ENCODE results near the gene TMPRSS9.
"Not testable (repeated sequence)": the region's sequence is repeated elsewhere in the genome, so short reads cannot be mapped to it uniquely, and the experiment has no call there.

Gene TMPRSS9

DNA sequence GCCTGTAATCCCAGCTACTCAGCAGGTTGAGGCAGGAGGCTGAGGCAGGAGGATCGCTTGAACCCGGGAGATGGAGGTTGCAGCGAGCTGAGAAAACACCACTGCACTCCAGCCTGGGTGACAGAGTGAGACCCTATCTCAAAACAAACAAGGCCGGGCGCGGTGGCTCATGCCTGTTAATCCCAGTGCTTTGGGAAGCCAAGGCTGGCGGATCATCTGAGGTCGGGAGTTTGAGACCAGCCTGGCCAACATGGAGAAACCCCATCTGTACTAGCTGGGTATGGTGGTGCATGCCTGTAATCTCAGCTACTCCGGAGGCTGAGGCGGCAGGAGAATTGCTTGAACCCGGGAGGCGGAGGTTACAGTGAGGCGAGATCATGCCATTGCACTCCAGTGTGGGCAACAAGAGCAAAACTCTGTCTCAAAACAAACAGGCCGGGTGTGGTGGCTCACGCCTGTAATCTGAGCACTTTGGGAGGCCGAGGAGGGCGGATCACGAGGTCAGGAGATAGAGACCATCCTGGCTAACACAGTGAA, 35.3 kb downstream of the TMPRSS9 start:
- POLR2A ChIA-PET; H3K27me3 ChIP-seq (replicated peaks in 2 of 5; ENCODE audit: control insufficient read depth in 4 of 5, insufficient read depth in 5 of 5, low read length in 4 of 5); H3K36me3 ChIP-seq (ENCODE audit: control insufficient read depth in 4 of 4, insufficient read depth in 4 of 4, low read length in 3 of 4); H3K4me3 ChIP-seq (ENCODE audit: control insufficient read depth in 1 of 7, extremely low read depth in 1 of 7, insufficient read depth in 4 of 7, low read depth in 2 of 7, low read length in 6 of 7); DNase-seq; H3K9me3 ChIP-seq (ENCODE audit: control extremely low read depth in 1 of 5, control insufficient read depth in 4 of 5, insufficient read depth in 2 of 5, low read depth in 1 of 5, low read length in 4 of 5); H3K27ac ChIP-seq (ENCODE audit: insufficient read depth in 1 of 2, low read depth in 1 of 2, low read length in 2 of 2, poor library complexity in 1 of 2, severe bottlenecking in 2 of 2): not testable (repeated sequence)
- 98% methylated on average over 18 of the region's 18 CpGs for WGBS (ENCODE audit: insufficient coverage)
- CTCF ChIA-PET: interaction anchor here (1.1 to 3.7 kb wide), 5 partner anchors 11 to 155 kb away, joined by 3 to 24 read pairs (median 6); no protein-coding TSS in a partner anchor
- peaks cover 0 to 20% (median 14%) of the 10 kb centered on the region in 4 experiments for H3K4me1 ChIP-seq (ENCODE audit: control extremely low read depth in 1 of 4, control insufficient read depth in 4 of 4, insufficient read depth in 4 of 4, low read length in 3 of 4)

DNA sequence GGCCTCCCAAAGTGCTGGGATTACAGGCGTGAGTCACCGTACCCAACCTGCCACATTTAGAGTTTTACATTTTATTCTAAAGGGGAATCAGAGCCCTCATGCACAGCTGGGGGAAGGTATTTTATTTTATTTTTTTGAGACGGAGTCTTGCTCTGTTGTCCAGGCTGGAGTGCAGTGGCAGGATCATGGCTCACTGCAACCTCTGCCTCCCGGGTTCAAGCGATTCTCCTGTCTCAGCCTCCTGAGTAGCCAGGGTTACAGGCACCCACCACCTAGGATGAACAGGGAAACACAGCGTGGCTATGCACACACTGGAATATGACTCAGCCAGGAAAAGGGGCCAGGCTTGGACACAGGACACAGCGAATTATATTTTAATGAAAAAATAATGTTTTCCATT, 37.1 kb downstream of the TMPRSS9 start:
- H3K27me3 ChIP-seq (replicated peaks in 2 of 5; ENCODE audit: control insufficient read depth in 4 of 5, insufficient read depth in 5 of 5, low read length in 4 of 5); POLR2A ChIA-PET; DNase-seq; H3K36me3 ChIP-seq (ENCODE audit: control insufficient read depth in 4 of 4, insufficient read depth in 4 of 4, low read length in 3 of 4); CTCF ChIA-PET; H3K4me3 ChIP-seq (ENCODE audit: control insufficient read depth in 1 of 7, extremely low read depth in 1 of 7, insufficient read depth in 4 of 7, low read depth in 2 of 7, low read length in 6 of 7); H3K9me3 ChIP-seq (ENCODE audit: control extremely low read depth in 1 of 5, control insufficient read depth in 4 of 5, insufficient read depth in 2 of 5, low read depth in 1 of 5, low read length in 4 of 5); H3K27ac ChIP-seq (ENCODE audit: insufficient read depth in 1 of 2, low read depth in 1 of 2, low read length in 2 of 2, poor library complexity in 1 of 2, severe bottlenecking in 2 of 2): not testable (repeated sequence)
- peaks cover 0 to 17% (median 13%) of the 10 kb centered on the region in 4 experiments for H3K4me1 ChIP-seq (ENCODE audit: control extremely low read depth in 1 of 4, control insufficient read depth in 4 of 4, insufficient read depth in 4 of 4, low read length in 3 of 4)
- 97% methylated on average over 3 of the region's 7 CpGs for WGBS (ENCODE audit: insufficient coverage)

DNA sequence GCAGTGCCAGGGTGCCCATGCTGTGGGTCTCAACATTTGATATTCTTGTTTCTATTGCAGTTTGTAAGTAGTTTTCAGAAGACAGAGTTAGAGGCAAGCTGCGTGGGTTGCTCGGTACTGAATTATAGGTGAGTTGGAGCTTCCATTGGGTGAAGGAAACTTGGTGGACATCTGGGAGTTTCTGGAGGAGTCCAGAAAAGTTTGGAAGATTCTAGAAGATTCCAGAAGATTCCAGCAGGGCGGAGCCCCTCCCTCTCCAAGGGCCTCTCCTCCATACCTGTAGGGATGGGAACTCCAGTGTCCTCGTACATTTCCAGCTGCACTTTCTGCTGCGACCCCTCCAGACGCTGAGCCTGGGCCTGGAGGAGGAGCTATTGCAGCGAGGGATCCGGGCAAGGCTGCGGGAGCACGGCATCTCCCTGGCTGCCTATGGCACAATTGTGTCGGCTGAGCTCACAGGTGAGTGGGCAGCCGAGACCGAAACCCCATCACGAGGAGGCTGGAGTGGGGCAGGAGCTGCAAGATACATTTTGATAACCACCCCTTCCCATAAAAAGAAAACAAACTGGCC, 38.8 kb downstream of the TMPRSS9 start:
- H3K27ac ChIP-seq (ENCODE audit: insufficient read depth in 1 of 2, low read depth in 1 of 2, low read length in 2 of 2, poor library complexity in 1 of 2, severe bottlenecking in 2 of 2): no peak overlapping the region
- no peaks in the 10 kb centered on the region for H3K27me3 ChIP-seq (replicated peaks in 2 of 5; ENCODE audit: control insufficient read depth in 4 of 5, insufficient read depth in 5 of 5, low read length in 4 of 5)
- no peaks in the 10 kb centered on the region for H3K36me3 ChIP-seq (ENCODE audit: control insufficient read depth in 4 of 4, insufficient read depth in 4 of 4, low read length in 3 of 4)
- 95% methylated on average over 14 of the region's 14 CpGs for WGBS (ENCODE audit: insufficient coverage)
- POLR2A ChIA-PET: no interaction called here
- no peak for DNase-seq
- CTCF ChIA-PET: no interaction called here
- H3K4me1 ChIP-seq (ENCODE audit: control extremely low read depth in 1 of 4, control insufficient read depth in 4 of 4, insufficient read depth in 4 of 4, low read length in 3 of 4): peaks cover 0 to 13% (median 8%) of the 10 kb centered on the region in 4 experiments
- H3K9me3 ChIP-seq (ENCODE audit: control extremely low read depth in 1 of 5, control insufficient read depth in 4 of 5, insufficient read depth in 2 of 5, low read depth in 1 of 5, low read length in 4 of 5): no peaks in the 10 kb centered on the region
- H3K4me3 ChIP-seq (ENCODE audit: control insufficient read depth in 1 of 7, extremely low read depth in 1 of 7, insufficient read depth in 4 of 7, low read depth in 2 of 7, low read length in 6 of 7): no peak overlapping the region

DNA sequence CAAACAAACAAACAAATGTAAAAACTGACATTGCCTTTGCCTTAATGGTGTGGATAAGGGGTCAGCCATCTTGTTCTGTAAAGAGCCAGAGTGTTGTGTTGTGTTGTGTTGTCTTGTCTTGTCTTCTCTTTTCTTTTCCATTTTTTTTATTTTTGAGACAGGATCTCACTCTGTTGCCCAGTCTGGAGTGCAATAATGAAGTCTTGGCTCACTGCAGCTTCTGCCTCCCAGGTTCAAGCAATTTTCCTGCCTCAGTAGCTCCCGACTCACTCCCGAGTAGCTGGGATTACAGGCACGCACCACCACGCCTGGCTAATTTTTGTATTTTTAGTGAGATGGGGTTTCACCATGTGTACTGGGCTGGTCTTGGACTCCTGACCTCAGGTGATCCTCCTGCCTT, 39.5 kb downstream of the TMPRSS9 start:
- Histone ChIP-seq H3K9me3 (ENCODE audit: control extremely low read depth in 1 of 5, control insufficient read depth in 4 of 5, insufficient read depth in 2 of 5, low read depth in 1 of 5, low read length in 4 of 5) (no peaks in the 10 kb centered on the region), H3K4me3 (ENCODE audit: control insufficient read depth in 1 of 7, extremely low read depth in 1 of 7, insufficient read depth in 4 of 7, low read depth in 2 of 7, low read length in 6 of 7) (no peak overlapping the region), H3K27ac (ENCODE audit: insufficient read depth in 1 of 2, low read depth in 1 of 2, low read length in 2 of 2, poor library complexity in 1 of 2, severe bottlenecking in 2 of 2) (no peak overlapping the region), H3K27me3 (replicated peaks in 2 of 5; ENCODE audit: control insufficient read depth in 4 of 5, insufficient read depth in 5 of 5, low read length in 4 of 5) (no peaks in the 10 kb centered on the region), H3K4me1 (ENCODE audit: control extremely low read depth in 1 of 4, control insufficient read depth in 4 of 4, insufficient read depth in 4 of 4, low read length in 3 of 4) (peaks cover 0 to 6% (median 2%) of the 10 kb centered on the region in 4 experiments), H3K36me3 (ENCODE audit: control insufficient read depth in 4 of 4, insufficient read depth in 4 of 4, low read length in 3 of 4) (no peaks in the 10 kb centered on the region)
- DNase-seq: no peak
- ChIA-PET CTCF (no interaction called here), POLR2A (no interaction called here)
- WGBS (ENCODE audit: insufficient coverage): no CpG with 5 or more reads among the region's 4 CpGs

- no peak for DNase-seq
- Histone ChIP-seq H3K4me3 (ENCODE audit: control insufficient read depth in 1 of 7, extremely low read depth in 1 of 7, insufficient read depth in 4 of 7, low read depth in 2 of 7, low read length in 6 of 7) (no peak overlapping the region), H3K27ac (ENCODE audit: insufficient read depth in 1 of 2, low read depth in 1 of 2, low read length in 2 of 2, poor library complexity in 1 of 2, severe bottlenecking in 2 of 2) (no peak overlapping the region), H3K36me3 (ENCODE audit: control insufficient read depth in 4 of 4, insufficient read depth in 4 of 4, low read length in 3 of 4) (no peaks in the 10 kb centered on the region), H3K9me3 (ENCODE audit: control extremely low read depth in 1 of 5, control insufficient read depth in 4 of 5, insufficient read depth in 2 of 5, low read depth in 1 of 5, low read length in 4 of 5) (peaks cover 0 to 3% (median 0%) of the 10 kb centered on the region in 5 experiments), H3K4me1 (ENCODE audit: control extremely low read depth in 1 of 4, control insufficient read depth in 4 of 4, insufficient read depth in 4 of 4, low read length in 3 of 4) (peaks cover 0 to 4% (median 0%) of the 10 kb centered on the region in 4 experiments), H3K27me3 (replicated peaks in 2 of 5; ENCODE audit: control insufficient read depth in 4 of 5, insufficient read depth in 5 of 5, low read length in 4 of 5) (no peaks in the 10 kb centered on the region)
- ChIA-PET POLR2A (no interaction called here), CTCF (no interaction called here)
- 97% methylated on average over 24 of the region's 25 CpGs for WGBS (ENCODE audit: insufficient coverage)
Measured at GRCh38 chr19:2408247-2408646, 48.2 kb downstream of the TMPRSS9 start.

DNA sequence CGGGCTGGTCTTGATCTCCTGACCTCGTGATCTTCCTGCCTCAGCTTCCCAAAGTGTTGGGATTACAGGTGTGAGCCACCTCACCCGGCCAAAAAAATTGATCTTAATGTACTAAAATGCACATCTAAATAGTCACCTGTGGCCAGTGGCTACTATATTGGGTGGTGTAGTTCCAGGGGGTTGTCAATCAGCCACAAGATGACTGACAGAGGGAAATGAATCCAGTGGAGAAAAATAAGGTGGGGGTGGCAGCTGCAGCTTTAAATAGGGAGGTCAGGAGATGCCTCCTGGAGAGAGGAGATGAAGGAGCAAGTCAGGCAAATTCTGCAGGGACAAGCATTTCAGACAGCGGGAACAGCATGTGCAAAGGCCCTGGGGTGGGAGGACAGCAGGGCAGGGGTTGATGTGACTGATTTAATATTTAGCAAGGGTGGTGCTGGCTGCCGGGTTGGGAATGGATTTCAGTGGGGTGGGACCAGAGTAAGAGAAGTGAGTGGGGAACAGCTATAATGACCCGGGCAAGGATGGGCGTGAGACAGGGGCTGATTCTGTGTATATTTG, 49.4 kb downstream of the TMPRSS9 start:
- 98% methylated on average over 6 of the region's 7 CpGs for WGBS (ENCODE audit: insufficient coverage)
- H3K4me1 ChIP-seq (ENCODE audit: control extremely low read depth in 1 of 4, control insufficient read depth in 4 of 4, insufficient read depth in 4 of 4, low read length in 3 of 4): peaks cover 0 to 4% (median 0%) of the 10 kb centered on the region in 4 experiments
- H3K27me3 ChIP-seq (replicated peaks in 2 of 5; ENCODE audit: control insufficient read depth in 4 of 5, insufficient read depth in 5 of 5, low read length in 4 of 5): no peaks in the 10 kb centered on the region
- no peak overlapping the region for H3K4me3 ChIP-seq (ENCODE audit: control insufficient read depth in 1 of 7, extremely low read depth in 1 of 7, insufficient read depth in 4 of 7, low read depth in 2 of 7, low read length in 6 of 7)
- H3K27ac ChIP-seq (ENCODE audit: insufficient read depth in 1 of 2, low read depth in 1 of 2, low read length in 2 of 2, poor library complexity in 1 of 2, severe bottlenecking in 2 of 2): no peak overlapping the region
- H3K9me3 ChIP-seq (ENCODE audit: control extremely low read depth in 1 of 5, control insufficient read depth in 4 of 5, insufficient read depth in 2 of 5, low read depth in 1 of 5, low read length in 4 of 5): peaks cover 0 to 3% (median 0%) of the 10 kb centered on the region in 5 experiments
- no peak for DNase-seq
- ChIA-PET POLR2A (no interaction called here), CTCF (interaction anchor here (1.1 to 2.1 kb wide), 5 partner anchors 10 to 19 kb away, joined by 3 to 5 read pairs (median 5); no protein-coding TSS in a partner anchor)
- no peaks in the 10 kb centered on the region for H3K36me3 ChIP-seq (ENCODE audit: control insufficient read depth in 4 of 4, insufficient read depth in 4 of 4, low read length in 3 of 4)

DNA sequence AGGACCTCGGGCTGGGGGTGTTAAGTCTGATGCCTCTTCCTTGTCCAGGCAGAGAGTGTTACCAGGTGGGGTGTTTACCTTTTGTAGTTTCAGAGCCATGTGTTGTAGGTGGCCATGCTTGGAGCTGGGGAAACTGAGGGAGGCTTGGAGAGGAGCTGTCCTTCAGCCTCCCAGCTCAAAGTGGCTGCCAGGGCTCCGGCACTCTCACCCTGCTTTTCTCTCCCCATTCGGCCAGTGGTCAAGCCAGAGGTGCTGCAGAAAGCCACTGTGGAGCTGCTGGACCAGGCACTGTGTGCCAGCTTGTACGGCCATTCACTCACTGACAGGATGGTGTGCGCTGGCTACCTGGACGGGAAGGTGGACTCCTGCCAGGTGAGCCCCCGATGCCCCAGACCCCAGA, 50.0 kb downstream of the TMPRSS9 start:
- Histone ChIP-seq H3K27ac (ENCODE audit: insufficient read depth in 1 of 2, low read depth in 1 of 2, low read length in 2 of 2, poor library complexity in 1 of 2, severe bottlenecking in 2 of 2) (no peak overlapping the region), H3K36me3 (ENCODE audit: control insufficient read depth in 4 of 4, insufficient read depth in 4 of 4, low read length in 3 of 4) (no peaks in the 10 kb centered on the region), H3K4me3 (ENCODE audit: control insufficient read depth in 1 of 7, extremely low read depth in 1 of 7, insufficient read depth in 4 of 7, low read depth in 2 of 7, low read length in 6 of 7) (no peak overlapping the region), H3K9me3 (ENCODE audit: control extremely low read depth in 1 of 5, control insufficient read depth in 4 of 5, insufficient read depth in 2 of 5, low read depth in 1 of 5, low read length in 4 of 5) (peaks cover 0 to 3% (median 0%) of the 10 kb centered on the region in 5 experiments), H3K4me1 (ENCODE audit: control extremely low read depth in 1 of 4, control insufficient read depth in 4 of 4, insufficient read depth in 4 of 4, low read length in 3 of 4) (peaks cover 0 to 4% (median 0%) of the 10 kb centered on the region in 4 experiments), H3K27me3 (replicated peaks in 2 of 5; ENCODE audit: control insufficient read depth in 4 of 5, insufficient read depth in 5 of 5, low read length in 4 of 5) (no peaks in the 10 kb centered on the region)
- DNase-seq: no peak
- ChIA-PET CTCF (interaction anchor here (1.1 to 3.1 kb wide), 7 partner anchors 10 to 20 kb away, joined by 3 to 10 read pairs (median 5); no protein-coding TSS in a partner anchor), POLR2A (no interaction called here)
- 99% methylated on average over 7 of the region's 7 CpGs for WGBS (ENCODE audit: insufficient coverage)

Data from common myeloid progenitor, CD34-positive (primary cell).